Right lobe of liver (tissue), 6 donors: ENCODE data around the gene TMED1. TPM values are rescaled to one million over a fixed set of nuclear protein-coding genes. Genes with fewer than 3 reads are reported as not detected.
A peak's percentile ranks its signal among the peaks of the same experiment; 100 is the strongest.

ENCODE experiments used
- ATAC-seq, 4 donors: fragments of 200-7000 bp; cut with Tn5 transposase; one replicate each; pipeline ENCODE4 v1.9.1; 2020; ENCODE audit warnings: mild to moderate bottlenecking in 4 of 4, moderate library complexity in 4 of 4
- DNase-seq, 3 donors: peaks; one replicate each; pipeline ENCODE4 v3.0.0-alpha.2; 2020
- H3K27ac ChIP-seq, 3 donors: fragments of 200-600 bp; one replicate each; pipeline ENCODE4 v1.8.0; 2022
- H3K27me3 ChIP-seq, 2 donors: fragments of 200-600 bp; one replicate each; pipeline ENCODE4 v1.8.0; 2022
- H3K36me3 ChIP-seq, 4 donors: fragments of 200-600 bp; sonication (generic) in 1 of 4; one replicate each; pipeline versions ENCODE4 v1.5.1 to v1.8.0; 2017 to 2022; ENCODE audit warnings: control low read depth in 1 of 4
- H3K4me1 ChIP-seq, 4 donors: fragments of 200-600 bp; sonication (generic) in 1 of 4; one replicate each; pipeline versions ENCODE4 v1.5.1 to v1.8.0; 2017 to 2022; ENCODE audit warnings: control low read depth in 1 of 4
- H3K4me3 ChIP-seq, 3 donors: fragments of 200-600 bp; one replicate each; pipeline ENCODE4 v1.8.0; 2022
- H3K9me3 ChIP-seq, 4 donors: fragments of 200-600 bp; sonication (generic) in 1 of 4; one replicate each; pipeline versions ENCODE4 v1.5.1 to v1.8.0; 2017 to 2022; ENCODE audit warnings: control low read depth in 1 of 4
- CTCF ChIP-seq, 4 donors: fragments of 200-600 bp in 3 of 4; fragments of 450-650 bp in 1 of 4; IDR thresholded peaks; one replicate each; pipeline versions ENCODE4 v1.5.1 to v1.8.0; 2016 to 2022; ENCODE audit warnings: antibody characterized with exemption in 4 of 4, mild to moderate bottlenecking in 2 of 4
- POLR2A ChIP-seq: fragments of 450-650 bp; IDR thresholded peaks from one replicate; pipeline ENCODE4 v1.6.1; 2017; ENCODE audit warnings: antibody characterized with exemption, mild to moderate bottlenecking
- WGBS: methylation state at CpG from one replicate; pipeline ENCODE4 v1.1.6; 2018; ENCODE audit warnings: low coverage, low lambda C conversion rate; ENCODE audit not compliant: insufficient coverage; ENCODE audit errors: missing lambda C conversion rate; 5-methylcytosine and 5-hydroxymethylcytosine counted together
- intact Hi-C, 2 donors: fragments of 100-400 bp; cut with DNase I; formaldehyde crosslinking; loops; one replicate each; pipeline versions ENCODE4 v1.11.2 to v1.14.1; 2022
- total RNA-seq, 6 experiments: library from RNA; depleted of rRNA in 2 of 6; stranded (reverse); fragments of >200 nt in 2 of 6; fragmentation: NEBNext Ultra II Directional in 3 of 6; extraction: Animal tissue kit (Norgen Biotek cat#: 25700) in 3 of 6; gene quantifications; one replicate each; pipeline versions ENCODE4 v1.1.0 to v1.2.4, GENCODE V29; 2016 to 2023
- donor health status: DM: no; HTN: yes; CAD: no.
- donor health status: DM: no; HTN: no; CAD: no.
- donor health status: DM: no; HTN: no; CAD: no.
- donor health status: DM: no; HTN: yes; CAD: no.
- donor health status: DM: no; HTN: yes; CAD: no.

The TMED1 gene
- total RNA-seq, 6 experiments from 2014 or later, result 19.1 to 24.1 (median 21.7) TPM

DNA sequence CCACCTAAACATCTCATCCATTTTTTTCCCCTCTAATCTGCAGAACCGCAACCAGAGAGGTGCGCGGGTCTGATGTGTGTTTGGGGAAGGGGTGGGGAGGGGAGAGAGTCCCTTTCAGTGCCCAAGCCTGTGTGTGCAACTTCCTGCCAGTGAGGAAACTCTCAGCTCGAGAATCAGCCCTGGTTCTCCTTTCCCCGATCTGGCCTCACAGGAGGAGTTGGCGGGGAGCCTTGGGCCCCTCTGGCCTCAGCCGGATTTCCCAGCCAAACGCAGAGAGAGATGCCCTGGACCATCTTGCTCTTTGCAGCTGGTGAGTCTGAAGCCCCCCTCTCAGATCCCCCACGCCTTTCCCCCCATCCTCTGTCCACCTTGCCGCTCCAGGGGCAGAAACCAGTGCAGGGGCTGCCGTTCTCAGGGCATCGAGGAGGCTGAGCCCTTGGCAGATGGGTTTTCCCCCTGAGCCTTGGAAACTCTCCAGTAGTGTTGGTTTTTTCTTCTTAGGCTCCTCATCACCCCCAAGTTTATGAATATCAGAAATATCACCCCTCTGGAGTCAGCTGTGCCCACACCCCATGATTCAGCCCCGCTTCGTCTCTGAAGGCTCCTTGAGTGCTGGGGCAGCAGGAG is 12.3 kb upstream of the TMED1 start, which contains the start of gene C19orf38:
Gene C19orf38, plus strand, starts transcription at position 186 of the 627 bp plus-strand sequence. Its CDS starts 94 bp downstream, at position 280.
- no peak for TF ChIP-seq CTCF (IDR thresholded peaks at IDR 0.05)
- TF ChIP-seq POLR2A, result no peak
- WGBS, result 47% methylated on average over 6 of the region's 14 CpGs
- intact Hi-C loops, result no loop called here
- DNase-seq (no peak), ATAC-seq (peak; percentile 55 to 66 (median 62))
- no peaks in the 10 kb centered on the region for H3K27me3 ChIP-seq
- no peak within 1 kb of the TSS for H3K4me3 ChIP-seq
- no peaks in the 10 kb centered on the region for H3K9me3 ChIP-seq
- no peaks in the 10 kb centered on the region for H3K4me1 ChIP-seq
- H3K27ac ChIP-seq, result no peak within 1 kb of the TSS
- H3K36me3 ChIP-seq, result no peaks in the 10 kb centered on the region

- H3K4me1 ChIP-seq, result no peaks in the 10 kb centered on the region
- H3K27me3 ChIP-seq, result no peaks in the 10 kb centered on the region
- H3K4me3 ChIP-seq, result no peak overlapping the region
- DNase-seq, result no peak
- no peaks in the 10 kb centered on the region for H3K9me3 ChIP-seq
- WGBS, result 67% methylated on average over 2 of the region's 2 CpGs
- no peak for ATAC-seq
- no peaks in the 10 kb centered on the region for H3K36me3 ChIP-seq
- intact Hi-C loops, result no loop called here
- H3K27ac ChIP-seq, result no peak overlapping the region
- TF ChIP-seq POLR2A (no peak), CTCF (IDR thresholded peaks at IDR 0.05) (no peak)
These were observed 10.6 kb upstream of the TMED1 start for GRCh38 chr19:10846500-10847202.

- intact Hi-C loops, result no loop called here
- Histone ChIP-seq H3K27ac (no peak overlapping the region), H3K9me3 (no peaks in the 10 kb centered on the region), H3K36me3 (no peaks in the 10 kb centered on the region), H3K4me3 (no peak overlapping the region), H3K27me3 (no peaks in the 10 kb centered on the region), H3K4me1 (no peaks in the 10 kb centered on the region)
- ATAC-seq (no peak), DNase-seq (no peak)
- TF ChIP-seq POLR2A, result no peak
- TF ChIP-seq CTCF (IDR thresholded peaks at IDR 0.05), result no peak
- 81% methylated on average over 5 of the region's 7 CpGs for WGBS
These were observed 6.8 kb upstream of the TMED1 start for GRCh38 chr19:10842788-10843187.

- no peaks in the 10 kb centered on the region for H3K27me3 ChIP-seq
- peaks cover 0 to 6% (median 2%) of the 10 kb centered on the region in 4 donors for H3K4me1 ChIP-seq
- H3K36me3 ChIP-seq, result no peaks in the 10 kb centered on the region
- no peak for ATAC-seq
- no peak overlapping the region for H3K4me3 ChIP-seq
- H3K9me3 ChIP-seq, result no peaks in the 10 kb centered on the region
- intact Hi-C loops, result no loop called here
- TF ChIP-seq POLR2A (no peak), CTCF (IDR thresholded peaks at IDR 0.05) (no peak)
- 73% methylated on average over 7 of the region's 10 CpGs for WGBS
- DNase-seq, result no peak
- no peak overlapping the region for H3K27ac ChIP-seq
These were observed 3.4 kb upstream of the TMED1 start for GRCh38 chr19:10839114-10840050.
